Measurements from ENCODE around the gene TOP3B. TPM values are rescaled to one million over a fixed set of nuclear protein-coding genes. Genes with fewer than 3 reads are reported as not detected.

Gene TOP3B
- total and polyA plus RNA-seq, 9 of the 15 experiments (the other 6 are each of a cell fraction or from before 2014, with no cell fraction given) = 3.0 to 188 (median 112) TPM

DNA sequence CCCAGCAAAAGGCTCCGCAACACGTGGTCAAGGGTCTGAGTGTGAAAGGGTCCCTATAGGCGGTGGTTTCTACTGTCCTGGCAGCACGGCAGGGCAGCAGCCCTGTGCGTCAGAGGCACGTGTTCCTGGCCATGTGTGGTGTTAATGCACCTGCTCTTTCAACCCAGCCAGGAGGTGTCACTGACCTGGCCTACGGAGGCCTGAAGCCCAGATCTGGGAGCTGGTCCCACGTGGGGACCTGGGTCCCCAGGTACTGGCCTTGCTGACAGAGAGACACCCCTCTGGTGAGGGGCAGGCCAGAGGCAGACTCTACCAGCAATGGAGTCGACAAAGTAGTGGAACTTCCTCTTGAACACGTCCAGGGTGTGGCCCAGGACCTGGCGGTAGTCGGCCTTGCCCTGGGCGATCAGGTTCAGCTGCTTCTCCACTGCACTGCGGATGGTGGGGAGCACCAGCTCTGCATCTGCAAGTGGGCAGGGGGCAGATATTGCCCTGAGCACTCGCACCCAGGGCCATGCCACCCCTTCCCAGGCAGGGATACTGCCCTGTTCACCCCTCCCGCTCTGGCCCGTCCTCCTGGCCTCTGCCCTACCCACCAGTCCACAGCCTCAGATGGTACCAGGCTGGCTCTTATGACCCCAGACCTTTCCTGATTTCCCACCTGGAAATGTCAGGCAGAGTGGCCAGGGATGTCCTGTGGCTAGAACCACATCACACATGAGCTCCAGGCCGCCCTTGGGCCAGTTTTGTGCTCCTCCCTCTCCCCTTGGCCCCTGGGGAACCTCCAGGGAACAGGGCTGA is 23.1 kb downstream of the TOP3B start (continued):
- TF ChIP-seq, protein P1, sequence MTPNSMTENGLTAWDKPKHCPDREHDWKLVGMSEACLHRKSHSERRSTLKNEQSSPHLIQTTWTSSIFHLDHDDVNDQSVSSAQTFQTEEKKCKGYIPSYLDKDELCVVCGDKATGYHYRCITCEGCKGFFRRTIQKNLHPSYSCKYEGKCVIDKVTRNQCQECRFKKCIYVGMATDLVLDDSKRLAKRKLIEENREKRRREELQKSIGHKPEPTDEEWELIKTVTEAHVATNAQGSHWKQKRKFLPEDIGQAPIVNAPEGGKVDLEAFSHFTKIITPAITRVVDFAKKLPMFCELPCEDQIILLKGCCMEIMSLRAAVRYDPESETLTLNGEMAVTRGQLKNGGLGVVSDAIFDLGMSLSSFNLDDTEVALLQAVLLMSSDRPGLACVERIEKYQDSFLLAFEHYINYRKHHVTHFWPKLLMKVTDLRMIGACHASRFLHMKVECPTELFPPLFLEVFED (CRISPR knock-in tag; conservative IDR thresholded peaks at IDR 0.05) = no peak
- TF ChIP-seq ERF (CRISPR knock-in tag; IDR thresholded peaks at IDR 0.05) (0 out of 2 replicates have a peak, but pooled peaks have one; percentile 36), MYNN (IDR thresholded peaks at IDR 0.05) (0 out of 2 replicates have a peak, but pooled peaks have one; percentile 61), MYNN (CRISPR knock-in tag; IDR thresholded peaks at IDR 0.05) (no peak), ZNF3 (CRISPR knock-in tag; IDR thresholded peaks at IDR 0.05) (no peak), PRPF4 (IDR thresholded peaks at IDR 0.05; ENCODE audit: insufficient read depth, low read depth, low read length, poor library complexity, severe bottlenecking) (no peak), MAFK (IDR thresholded peaks at IDR 0.05; ENCODE audit: low read length) (0 out of 2 replicates have a peak, but pooled peaks have one; percentile 10), MLLT1 (IDR thresholded peaks at IDR 0.05) (no peak), BCL6 (CRISPR knock-in tag; IDR thresholded peaks at IDR 0.05) (no peak), GATAD2A (IDR thresholded peaks at IDR 0.05) (no peak), ZMIZ1 (IDR thresholded peaks at IDR 0.05; ENCODE audit: low read depth in 2 of 2, low read length in 2 of 2) (0 out of 4 replicates have a peak, but pooled peaks of 1 of the 2 experiments have one; percentile 11), ZBTB8A (IDR thresholded peaks at IDR 0.05; ENCODE audit: partially characterized antibody) (no peak), NUFIP1 (IDR thresholded peaks at IDR 0.05; ENCODE audit: partially characterized antibody) (no peak), CBX2 (IDR thresholded peaks at IDR 0.05; ENCODE audit: insufficient read depth, low read length, poor library complexity, severe bottlenecking) (no peak), ZFX (CRISPR knock-in tag; IDR thresholded peaks at IDR 0.05) (no peak), SRSF1 (IDR thresholded peaks at IDR 0.05; ENCODE audit: low read depth, low read length) (no peak), ASH1L (IDR thresholded peaks at IDR 0.05; ENCODE audit: borderline replicate concordance, low read depth, partially characterized antibody) (no peak), FOXK2 (conservative IDR thresholded peaks at IDR 0.05 in 1 of 2, IDR thresholded peaks at IDR 0.05 in 1 of 2; ENCODE audit: low read depth in 2 of 2) (no peak), ZNF512 (tag; IDR thresholded peaks at IDR 0.05) (no peak)
